Measurements from ENCODE around the gene TRPM8.

The TRPM8 gene

GRCh38 chr2:233901884-233902283 lies 15.3 kb upstream of the TRPM8 start:
- DNase-seq (ENCODE audit: low spot score), result no peak

DNA sequence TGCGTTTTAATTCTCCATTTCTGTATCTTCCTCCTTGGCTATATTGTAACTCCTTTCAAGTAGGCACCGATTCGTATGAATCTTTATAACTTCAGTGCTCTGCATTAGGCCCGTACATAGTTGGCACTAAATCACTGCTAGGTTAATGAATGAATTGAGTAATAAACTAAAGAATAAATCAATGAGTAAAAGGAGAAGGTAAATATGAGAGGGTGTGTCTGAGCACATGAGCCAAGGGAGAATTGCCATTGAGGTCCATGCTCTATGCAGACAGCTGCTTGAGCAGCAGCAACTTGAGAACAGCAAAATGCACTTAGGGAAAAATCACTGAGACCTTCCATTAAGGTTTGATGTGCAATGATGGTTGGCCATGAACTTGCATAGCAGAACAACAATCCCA lies 11.2 kb upstream of the TRPM8 start:
- TF ChIP-seq, protein P1, sequence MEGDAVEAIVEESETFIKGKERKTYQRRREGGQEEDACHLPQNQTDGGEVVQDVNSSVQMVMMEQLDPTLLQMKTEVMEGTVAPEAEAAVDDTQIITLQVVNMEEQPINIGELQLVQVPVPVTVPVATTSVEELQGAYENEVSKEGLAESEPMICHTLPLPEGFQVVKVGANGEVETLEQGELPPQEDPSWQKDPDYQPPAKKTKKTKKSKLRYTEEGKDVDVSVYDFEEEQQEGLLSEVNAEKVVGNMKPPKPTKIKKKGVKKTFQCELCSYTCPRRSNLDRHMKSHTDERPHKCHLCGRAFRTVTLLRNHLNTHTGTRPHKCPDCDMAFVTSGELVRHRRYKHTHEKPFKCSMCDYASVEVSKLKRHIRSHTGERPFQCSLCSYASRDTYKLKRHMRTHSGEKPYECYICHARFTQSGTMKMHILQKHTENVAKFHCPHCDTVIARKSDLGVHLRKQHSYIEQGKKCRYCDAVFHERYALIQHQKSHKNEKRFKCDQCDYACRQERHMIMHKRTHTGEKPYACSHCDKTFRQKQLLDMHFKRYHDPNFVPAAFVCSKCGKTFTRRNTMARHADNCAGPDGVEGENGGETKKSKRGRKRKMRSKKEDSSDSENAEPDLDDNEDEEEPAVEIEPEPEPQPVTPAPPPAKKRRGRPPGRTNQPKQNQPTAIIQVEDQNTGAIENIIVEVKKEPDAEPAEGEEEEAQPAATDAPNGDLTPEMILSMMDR (IDR thresholded peaks at IDR 0.05; ENCODE audit: extremely low read depth, missing control alignments), result no peak
- DNase-seq (ENCODE audit: low spot score), result no peak

More at GRCh38 chr2:233901884-233902283, 15.3 kb upstream of the TRPM8 start:
- TF ChIP-seq, protein P1 (IDR thresholded peaks at IDR 0.05; ENCODE audit: extremely low read depth, missing control alignments), result no peak

DNA sequence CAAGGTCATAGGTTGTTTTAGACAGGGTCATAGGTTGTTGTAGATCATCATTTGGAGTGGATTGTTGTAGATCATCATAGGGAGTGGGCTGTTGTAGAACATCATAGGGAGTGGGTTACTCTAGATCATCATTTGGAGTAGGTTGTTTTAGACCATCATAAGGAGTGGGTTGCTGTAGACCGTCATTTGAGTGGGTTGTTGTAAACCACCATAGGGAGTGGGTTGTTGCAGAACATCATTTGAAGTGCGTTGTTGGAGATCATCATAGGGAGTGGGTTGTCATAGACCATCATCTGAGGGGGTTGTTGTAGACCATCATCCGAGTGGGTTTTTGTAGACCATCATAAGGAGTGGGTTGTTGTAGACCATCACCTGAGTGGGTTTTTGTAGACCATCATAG lies 9.5 kb upstream of the TRPM8 start:
- DNase-seq (ENCODE audit: low spot score), result no peak
- TF ChIP-seq, protein P1 (IDR thresholded peaks at IDR 0.05; ENCODE audit: extremely low read depth, missing control alignments), result no peak

DNA sequence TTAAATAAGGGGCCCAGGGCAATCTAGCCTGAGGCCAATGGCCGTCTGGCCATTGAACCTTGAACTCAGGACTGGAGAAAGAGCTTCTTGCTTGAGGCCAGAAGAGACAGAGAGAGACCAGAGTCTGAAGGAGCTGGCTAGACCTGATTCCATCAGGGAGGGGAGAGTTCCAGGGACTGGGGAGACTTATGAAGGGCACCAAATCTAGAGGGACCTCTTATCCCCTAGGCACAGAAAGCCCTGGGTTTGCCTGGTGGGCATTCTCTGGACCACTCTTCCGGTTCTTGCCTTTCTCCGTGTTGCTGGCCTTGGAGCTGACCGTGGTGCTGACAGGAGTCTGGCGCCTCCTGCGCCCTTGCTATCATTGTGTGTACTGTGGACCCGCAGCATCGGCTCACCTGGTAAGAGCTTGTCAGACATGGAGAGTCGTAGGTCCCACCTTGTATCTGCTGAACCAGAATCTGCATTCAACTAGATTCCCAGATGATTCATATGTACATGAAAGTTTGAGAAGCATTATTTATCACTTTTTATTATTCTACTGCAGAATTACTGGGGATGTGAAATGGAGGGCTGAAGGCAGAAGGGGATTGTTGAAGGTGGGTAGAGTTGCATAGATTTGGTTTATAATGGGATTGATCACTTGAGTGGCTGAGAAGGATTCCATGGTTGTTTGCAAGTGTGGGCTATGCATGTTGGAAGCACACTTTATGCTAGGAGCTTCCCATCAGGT lies 4.3 kb upstream of the TRPM8 start:
- TF ChIP-seq, protein P1 (IDR thresholded peaks at IDR 0.05; ENCODE audit: extremely low read depth, missing control alignments), result no peak
- DNase-seq (ENCODE audit: low spot score), result no peak

GRCh38 chr2:233915128-233915527 lies 2.0 kb upstream of the TRPM8 start:
- DNase-seq (ENCODE audit: low spot score), result no peak
- TF ChIP-seq, protein P1 (IDR thresholded peaks at IDR 0.05; ENCODE audit: extremely low read depth, missing control alignments), result no peak

- TF ChIP-seq, protein P1 (IDR thresholded peaks at IDR 0.05; ENCODE audit: extremely low read depth, missing control alignments), result no peak
- DNase-seq (ENCODE audit: low spot score), result no peak
Measured at GRCh38 chr2:233919319-233919718, 2.1 kb downstream of the TRPM8 start.

- DNase-seq (ENCODE audit: low spot score), result no peak
- TF ChIP-seq, protein P1 (IDR thresholded peaks at IDR 0.05; ENCODE audit: extremely low read depth, missing control alignments), result no peak
Measured at GRCh38 chr2:233919938-233920337, 2.8 kb downstream of the TRPM8 start.
